AG09309 (cell line): ENCODE measurements around the gene ATP11A.
"Not testable (repeated sequence)": the region's sequence is repeated elsewhere in the genome, so short reads cannot be mapped to it uniquely, and the experiment has no call there.

Source experiments
- DNase-seq: peaks from one replicate; pipeline ENCODE4 v3.0.0-alpha.2; 2010; ENCODE audit warnings: low read depth
- H3K4me3 ChIP-seq: 2 replicates; pipeline ENCODE4 v1.5.1; 2011; ENCODE audit warnings: mild to moderate bottlenecking, low read depth, low read length, moderate library complexity; ENCODE audit not compliant: control insufficient read depth
- TF ChIP-seq, protein P1 (sequence below): IDR thresholded peaks from 2 replicates; pipeline ENCODE4 v1.5.1; 2011; ENCODE audit warnings: mild to moderate bottlenecking, low read depth, low read length, inconsistent platforms; ENCODE audit not compliant: insufficient read depth, control insufficient read depth; ENCODE audit errors: missing control alignments

ATP11A gene

GRCh38 chr13:112704308-112705145, 14.7 kb downstream of the ATP11A start:
- no peak overlapping the region for H3K4me3 ChIP-seq
- DNase-seq = no peak
- TF ChIP-seq, protein P1, sequence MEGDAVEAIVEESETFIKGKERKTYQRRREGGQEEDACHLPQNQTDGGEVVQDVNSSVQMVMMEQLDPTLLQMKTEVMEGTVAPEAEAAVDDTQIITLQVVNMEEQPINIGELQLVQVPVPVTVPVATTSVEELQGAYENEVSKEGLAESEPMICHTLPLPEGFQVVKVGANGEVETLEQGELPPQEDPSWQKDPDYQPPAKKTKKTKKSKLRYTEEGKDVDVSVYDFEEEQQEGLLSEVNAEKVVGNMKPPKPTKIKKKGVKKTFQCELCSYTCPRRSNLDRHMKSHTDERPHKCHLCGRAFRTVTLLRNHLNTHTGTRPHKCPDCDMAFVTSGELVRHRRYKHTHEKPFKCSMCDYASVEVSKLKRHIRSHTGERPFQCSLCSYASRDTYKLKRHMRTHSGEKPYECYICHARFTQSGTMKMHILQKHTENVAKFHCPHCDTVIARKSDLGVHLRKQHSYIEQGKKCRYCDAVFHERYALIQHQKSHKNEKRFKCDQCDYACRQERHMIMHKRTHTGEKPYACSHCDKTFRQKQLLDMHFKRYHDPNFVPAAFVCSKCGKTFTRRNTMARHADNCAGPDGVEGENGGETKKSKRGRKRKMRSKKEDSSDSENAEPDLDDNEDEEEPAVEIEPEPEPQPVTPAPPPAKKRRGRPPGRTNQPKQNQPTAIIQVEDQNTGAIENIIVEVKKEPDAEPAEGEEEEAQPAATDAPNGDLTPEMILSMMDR = no peak

DNA sequence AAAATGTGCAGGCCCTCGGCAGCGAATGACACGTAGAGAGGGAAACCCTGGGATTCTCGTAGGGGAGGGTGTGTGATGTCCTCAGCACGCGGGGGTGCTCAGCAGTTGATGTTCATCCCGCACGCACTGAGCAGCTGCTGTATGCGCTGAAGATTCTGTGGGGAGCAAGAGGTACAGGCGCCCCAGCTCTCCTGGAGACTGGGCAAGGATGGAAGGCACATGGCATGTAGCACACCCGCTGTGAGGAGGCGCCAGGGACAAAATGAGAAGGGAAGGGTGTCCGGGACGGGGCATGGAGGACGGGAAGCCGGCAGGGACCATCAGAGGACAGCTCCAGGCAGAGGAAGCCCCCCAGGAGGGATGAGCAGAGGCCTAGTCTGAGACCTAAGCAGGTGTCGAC, 15.4 kb downstream of the ATP11A start:
- DNase-seq = no peak
- TF ChIP-seq, protein P1 = no peak
- H3K4me3 ChIP-seq = no peak overlapping the region

DNA sequence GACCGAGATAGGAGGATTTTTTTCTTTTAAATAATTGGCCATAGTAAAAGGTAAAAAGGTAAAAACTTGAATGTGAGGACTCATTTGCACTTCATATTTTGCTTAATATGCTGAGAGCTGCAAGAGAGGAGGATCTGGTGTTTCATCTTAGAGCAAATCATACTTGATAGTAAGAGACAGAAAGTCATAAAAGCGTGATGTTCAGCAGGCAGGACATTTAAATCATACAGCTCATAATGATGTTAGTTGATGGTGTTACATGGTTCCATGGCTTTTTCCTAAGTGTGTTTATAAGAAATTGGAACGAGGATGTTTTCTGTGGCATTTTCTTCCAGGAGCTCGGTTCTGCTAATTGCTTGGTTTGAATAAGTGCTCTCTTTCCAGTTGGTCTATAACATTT, 16.3 kb downstream of the ATP11A start:
- no peak overlapping the region for H3K4me3 ChIP-seq
- no peak for DNase-seq
- TF ChIP-seq, protein P1 = no peak

DNA sequence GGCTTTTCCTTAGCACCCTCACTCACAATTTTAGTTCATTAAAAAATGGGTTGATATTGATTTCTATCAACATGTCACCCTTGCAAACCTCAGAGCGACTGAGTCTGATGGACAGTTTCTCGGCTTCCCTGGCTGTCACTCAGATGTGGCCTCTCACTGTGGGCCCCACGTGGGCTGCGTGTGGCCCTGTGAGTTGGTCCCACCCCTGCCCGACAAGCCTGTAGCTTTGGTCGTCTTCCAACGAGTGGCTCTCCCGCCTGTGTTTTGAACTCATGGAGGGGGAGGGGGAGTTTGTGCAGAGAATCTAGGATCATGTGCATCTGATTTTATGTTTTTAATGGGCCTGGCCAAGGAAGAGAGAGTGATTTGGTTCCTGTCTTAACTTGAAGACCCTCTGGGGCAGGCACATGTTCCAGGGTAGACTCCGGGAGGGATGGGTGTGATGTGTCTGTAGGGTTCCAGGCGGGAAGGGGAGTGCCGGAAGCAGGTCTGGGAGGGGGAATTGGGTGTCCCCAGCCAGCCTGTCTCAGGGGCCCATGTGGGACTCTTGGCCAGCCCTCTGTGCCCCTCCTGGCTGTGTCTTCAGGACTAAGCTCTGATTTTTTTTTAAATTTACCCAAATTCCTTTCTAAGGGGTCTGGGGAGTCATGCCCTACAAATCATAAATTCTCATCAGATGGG, 18.9 kb downstream of the ATP11A start:
- no peak for DNase-seq
- TF ChIP-seq, protein P1 = no peak
- no peak overlapping the region for H3K4me3 ChIP-seq

DNA sequence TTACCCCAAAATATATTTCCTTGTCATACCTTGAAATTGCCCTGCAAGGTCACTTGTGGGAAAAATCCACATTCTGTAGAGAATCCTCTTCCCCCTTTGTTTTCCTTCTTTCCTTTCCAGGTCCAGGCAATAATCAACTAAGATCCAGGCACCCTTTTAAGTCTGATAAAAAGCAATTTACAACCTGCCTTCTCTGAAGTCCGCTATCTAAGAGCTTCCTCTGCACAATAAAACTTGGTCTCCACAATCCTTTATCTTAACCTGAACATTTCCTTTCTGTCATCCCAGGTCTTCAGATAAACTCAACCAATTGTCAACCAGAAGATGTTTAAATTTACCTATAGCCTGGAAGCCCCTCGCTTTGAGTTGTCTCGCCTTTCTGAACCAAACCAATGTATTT, 19.5 kb downstream of the ATP11A start:
- not testable (repeated sequence) for H3K4me3 ChIP-seq, DNase-seq

- H3K4me3 ChIP-seq = no peak overlapping the region
- TF ChIP-seq, protein P1 = no peak
- DNase-seq = no peak
Measured at GRCh38 chr13:112709825-112710783, 20.3 kb downstream of the ATP11A start.
